Endothelial cell of umbilical vein (primary cell): ENCODE data around the gene ADTRP.

ENCODE experiments used
- CTCF ChIP-seq, 2 donors: IDR thresholded peaks; 1 replicate in 1 of 2; 2 replicates in 1 of 2; pipeline ENCODE4 v1.5.1; 2011; ENCODE audit warnings: low read length in 2 of 2, mild to moderate bottlenecking in 2 of 2, moderate library complexity in 2 of 2, control low read depth in 1 of 2, inconsistent platforms in 1 of 2, low read depth in 1 of 2; ENCODE audit not compliant: insufficient read depth in 1 of 2; ENCODE audit errors: extremely low read depth in 1 of 2
- EZH2 ChIP-seq: IDR thresholded peaks from 2 replicates; pipeline ENCODE4 v1.6.1; 2012; ENCODE audit warnings: borderline replicate concordance, low read depth, mild to moderate bottlenecking, moderate library complexity, low read length, inconsistent platforms; ENCODE audit not compliant: severe bottlenecking
- MAX ChIP-seq: IDR thresholded peaks from 2 replicates; pipeline ENCODE4 v1.6.1; 2011; ENCODE audit not compliant: insufficient read depth, insufficient read length
- MYC ChIP-seq: IDR thresholded peaks from one replicate; pipeline ENCODE4 v1.6.1; 2011; ENCODE audit warnings: mild to moderate bottlenecking, low read depth, low read length
- POLR2A ChIP-seq: IDR thresholded peaks from 2 replicates; pipeline ENCODE4 v1.6.1; 2012; ENCODE audit warnings: low read depth, mild to moderate bottlenecking, control low read depth, low read length
- POLR2AphosphoS5 ChIP-seq: IDR thresholded peaks from 2 replicates; pipeline ENCODE4 v1.6.1; 2012; ENCODE audit warnings: low read depth, mild to moderate bottlenecking, control low read depth, low read length, moderate library complexity; ENCODE audit not compliant: insufficient read depth

GRCh38 chr6:11700118-11700718 lies 78.4 kb downstream of the ADTRP start:
- TF ChIP-seq POLR2AphosphoS5 (no peak), MAX (no peak), CTCF (IDR thresholded peaks at IDR 0.05; ENCODE audit: extremely low read depth in 1 of 2, insufficient read depth in 1 of 2, low read depth in 1 of 2, low read length in 2 of 2) (peak in 1 of 2 donors; percentile 16), MYC (no peak), EZH2 (no peak), POLR2A (no peak)
